ENCODE measurements around the gene CARMIL1.

The CARMIL1 gene

DNA sequence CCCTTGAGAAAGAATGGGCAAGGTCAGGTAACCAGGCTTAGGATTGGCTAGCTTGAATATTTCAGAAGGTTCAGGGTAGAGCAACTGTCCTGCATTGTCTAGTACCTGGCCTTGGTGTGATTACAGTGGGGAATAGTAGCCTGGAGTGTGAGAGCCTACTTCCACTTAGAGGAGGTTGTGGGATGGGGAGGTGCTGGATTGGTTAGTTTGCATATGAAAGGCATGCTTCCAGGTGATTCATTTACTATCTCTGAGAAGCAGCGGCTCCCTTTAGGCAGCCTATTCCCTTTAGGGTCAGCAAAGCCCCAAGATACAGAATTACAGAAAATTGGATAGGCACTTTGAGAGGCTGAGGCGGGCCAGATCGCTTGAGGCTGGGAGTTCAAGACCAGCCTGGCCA, 347.8 kb downstream of the CARMIL1 start:
- H3K27ac ChIP-seq, result no peak overlapping the region
- TF ChIP-seq, protein P1, sequence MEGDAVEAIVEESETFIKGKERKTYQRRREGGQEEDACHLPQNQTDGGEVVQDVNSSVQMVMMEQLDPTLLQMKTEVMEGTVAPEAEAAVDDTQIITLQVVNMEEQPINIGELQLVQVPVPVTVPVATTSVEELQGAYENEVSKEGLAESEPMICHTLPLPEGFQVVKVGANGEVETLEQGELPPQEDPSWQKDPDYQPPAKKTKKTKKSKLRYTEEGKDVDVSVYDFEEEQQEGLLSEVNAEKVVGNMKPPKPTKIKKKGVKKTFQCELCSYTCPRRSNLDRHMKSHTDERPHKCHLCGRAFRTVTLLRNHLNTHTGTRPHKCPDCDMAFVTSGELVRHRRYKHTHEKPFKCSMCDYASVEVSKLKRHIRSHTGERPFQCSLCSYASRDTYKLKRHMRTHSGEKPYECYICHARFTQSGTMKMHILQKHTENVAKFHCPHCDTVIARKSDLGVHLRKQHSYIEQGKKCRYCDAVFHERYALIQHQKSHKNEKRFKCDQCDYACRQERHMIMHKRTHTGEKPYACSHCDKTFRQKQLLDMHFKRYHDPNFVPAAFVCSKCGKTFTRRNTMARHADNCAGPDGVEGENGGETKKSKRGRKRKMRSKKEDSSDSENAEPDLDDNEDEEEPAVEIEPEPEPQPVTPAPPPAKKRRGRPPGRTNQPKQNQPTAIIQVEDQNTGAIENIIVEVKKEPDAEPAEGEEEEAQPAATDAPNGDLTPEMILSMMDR (conservative IDR thresholded peaks at IDR 0.05), result no peak

DNA sequence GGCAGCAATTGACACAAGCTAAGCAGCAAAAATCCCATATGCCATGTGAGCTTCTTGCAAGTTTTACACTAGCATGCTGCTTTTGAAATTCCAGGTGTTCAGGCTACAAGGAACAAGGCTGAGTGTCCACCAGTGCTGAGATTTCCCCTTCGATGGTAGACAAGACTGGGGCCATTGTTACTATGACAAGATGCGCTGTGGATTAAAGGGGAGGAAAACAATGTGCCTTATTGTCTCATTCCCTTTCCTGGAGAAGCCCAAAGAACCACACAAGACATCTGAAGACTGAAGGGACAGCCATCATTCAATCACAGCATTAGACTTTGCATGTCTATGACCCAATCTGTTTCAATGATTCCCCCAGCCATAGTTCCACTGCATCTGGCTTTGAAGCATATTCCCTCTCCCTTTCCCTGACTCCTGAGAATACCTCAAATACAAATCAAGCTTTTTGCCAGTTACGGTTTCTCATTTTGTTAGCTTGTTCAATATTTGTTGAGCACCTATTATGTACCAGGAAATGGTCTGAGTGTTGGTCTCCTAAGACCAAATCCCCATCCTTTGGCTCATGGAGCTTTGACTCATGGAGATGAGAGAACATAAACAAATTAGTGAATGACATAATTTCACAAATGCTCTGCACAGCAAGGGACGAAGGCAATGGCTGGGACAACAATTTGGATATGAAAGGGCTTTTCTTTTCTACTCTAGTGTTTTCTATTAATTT, 349.5 kb downstream of the CARMIL1 start:
- TF ChIP-seq, protein P1 (conservative IDR thresholded peaks at IDR 0.05), result no peak
- H3K27ac ChIP-seq, result no peak overlapping the region

DNA sequence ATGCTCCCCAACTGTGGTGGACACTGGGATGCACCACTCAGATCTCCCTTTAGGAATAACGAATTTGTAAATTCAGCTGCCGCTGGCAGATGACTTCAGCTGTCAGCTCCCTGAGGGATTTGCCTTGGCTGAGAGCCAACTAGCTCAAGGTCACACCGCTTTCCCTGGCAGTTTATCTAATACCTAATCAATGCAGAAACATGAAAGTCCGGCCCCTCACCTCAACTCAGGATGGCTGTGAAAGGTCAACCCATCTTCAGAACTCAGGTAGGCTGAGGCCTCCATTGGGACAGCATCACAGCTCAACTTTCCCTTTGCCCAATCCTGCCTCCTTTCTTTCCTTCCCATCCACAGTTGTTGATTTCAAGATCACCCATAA, 350.0 kb downstream of the CARMIL1 start:
- TF ChIP-seq, protein P1 (conservative IDR thresholded peaks at IDR 0.05), result no peak
- H3K27ac ChIP-seq, result peak overlapping the region; percentile 25; the same call in 1 of the 2 replicates

GRCh38 chr6:25630508-25631278, 351.5 kb downstream of the CARMIL1 start:
- peak overlapping the region; percentile 25 for H3K27ac ChIP-seq
- TF ChIP-seq, protein P1 (conservative IDR thresholded peaks at IDR 0.05), result no peak

GRCh38 chr6:25635886-25636317, 356.7 kb downstream of the CARMIL1 start:
- TF ChIP-seq, protein P1 (conservative IDR thresholded peaks at IDR 0.05), result no peak
- peak overlapping the region; percentile 26; the same call in 1 of the 2 replicates for H3K27ac ChIP-seq

- TF ChIP-seq, protein P1 (conservative IDR thresholded peaks at IDR 0.05), result no peak
- H3K27ac ChIP-seq, result peak overlapping the region; percentile 95
These were observed 358.0 kb downstream of the CARMIL1 start for GRCh38 chr6:25637211-25637610.

DNA sequence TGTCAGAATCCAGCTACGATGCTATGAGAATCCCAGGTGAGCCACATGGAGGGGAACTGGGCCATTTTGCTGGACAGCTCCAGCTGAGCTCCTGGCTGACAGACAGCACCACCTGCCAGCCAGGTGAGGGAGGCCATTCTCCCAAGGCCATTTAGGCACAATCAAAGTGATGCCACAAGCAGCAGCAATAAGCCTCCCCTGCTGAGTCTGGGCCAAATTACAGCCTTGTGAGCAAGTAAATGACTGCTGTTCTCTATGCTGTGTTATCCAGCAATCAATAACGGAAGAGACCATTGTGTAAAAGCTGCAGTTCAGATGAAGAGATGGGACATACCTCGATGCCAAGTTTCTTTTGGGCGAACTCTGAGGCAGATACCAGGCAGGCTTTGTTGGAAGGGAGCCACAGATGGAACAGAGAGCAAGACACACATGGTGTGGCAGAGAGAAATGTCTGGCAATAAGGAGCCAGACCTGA, 358.8 kb downstream of the CARMIL1 start:
- peak overlapping the region; percentile 95 for H3K27ac ChIP-seq
- TF ChIP-seq, protein P1 (conservative IDR thresholded peaks at IDR 0.05), result peak; percentile 57

Data from VCaP (cell line).